HEK293 (cell line): ENCODE measurements around the gene NKAPL.

Experiments used
- GFI1B ChIP-seq: fragments of 450-650 bp; formaldehyde crosslinking; IDR thresholded peaks from 2 replicates; pipeline ENCODE4 v1.5.1; 2016; ENCODE audit warnings: missing biosample characterization, missing genetic modification characterization
- HOXC10 ChIP-seq: sonication (generic); formaldehyde crosslinking; IDR thresholded peaks from 2 replicates; pipeline ENCODE4 v1.8.1; 2023; ENCODE audit warnings: mild to moderate bottlenecking, missing genetic modification reagents
- KLF10 ChIP-seq: fragments of 450-650 bp; IDR thresholded peaks from 2 replicates; pipeline ENCODE4 v1.5.1; 2018; ENCODE audit warnings: missing biosample characterization, mild to moderate bottlenecking, missing genetic modification characterization
- SP3 ChIP-seq: fragments of 450-650 bp; formaldehyde crosslinking; IDR thresholded peaks from 2 replicates; pipeline ENCODE4 v1.5.1; 2016; ENCODE audit warnings: missing biosample characterization, missing genetic modification characterization
- TSHZ1 ChIP-seq: fragments of 450-650 bp; formaldehyde crosslinking; IDR thresholded peaks from 2 replicates; pipeline ENCODE4 v1.5.1; 2016; ENCODE audit warnings: missing biosample characterization, missing genetic modification characterization, borderline replicate concordance
- ZBTB1 ChIP-seq: fragments of 450-650 bp; formaldehyde crosslinking; IDR thresholded peaks from 2 replicates; pipeline ENCODE4 v1.5.1; 2016; ENCODE audit warnings: missing biosample characterization, missing genetic modification characterization
- ZBTB17 ChIP-seq: fragments of 450-650 bp; formaldehyde crosslinking; IDR thresholded peaks from 2 replicates; pipeline ENCODE4 v1.5.1; 2016; ENCODE audit warnings: missing biosample characterization, missing genetic modification characterization
- ZBTB20 ChIP-seq: fragments of 450-650 bp; formaldehyde crosslinking; IDR thresholded peaks from 2 replicates; pipeline ENCODE4 v1.5.1; 2016; ENCODE audit warnings: missing biosample characterization, missing genetic modification characterization
- ZBTB44 ChIP-seq: fragments of 450-650 bp; IDR thresholded peaks from 2 replicates; pipeline ENCODE4 v1.5.1; 2018; ENCODE audit warnings: missing biosample characterization, mild to moderate bottlenecking, missing genetic modification characterization
- ZBTB6 ChIP-seq: fragments of 450-650 bp; formaldehyde crosslinking; IDR thresholded peaks from 2 replicates; pipeline ENCODE4 v1.5.1; 2017; ENCODE audit warnings: missing biosample characterization, missing genetic modification characterization
- ZBTB8A ChIP-seq: fragments of 450-650 bp; formaldehyde crosslinking; IDR thresholded peaks from 2 replicates; pipeline ENCODE4 v1.5.1; 2016; ENCODE audit warnings: missing biosample characterization, missing genetic modification characterization
- ZNF223 ChIP-seq: fragments of 450-650 bp; formaldehyde crosslinking; IDR thresholded peaks from 2 replicates; pipeline ENCODE4 v1.5.1; 2016; ENCODE audit warnings: missing biosample characterization, missing genetic modification characterization
- ZNF366 ChIP-seq: fragments of 450-650 bp; formaldehyde crosslinking; conservative IDR thresholded peaks from 2 replicates; pipeline ENCODE4 v1.5.1; 2016; ENCODE audit warnings: missing biosample characterization, missing genetic modification characterization
- ZNF398 ChIP-seq: fragments of 450-650 bp; formaldehyde crosslinking; IDR thresholded peaks from 2 replicates; pipeline ENCODE4 v1.5.1; 2017; ENCODE audit warnings: missing biosample characterization, missing genetic modification characterization
- ZNF423 ChIP-seq: fragments of 450-650 bp; formaldehyde crosslinking; IDR thresholded peaks from 2 replicates; pipeline ENCODE4 v1.5.1; 2016; ENCODE audit warnings: missing biosample characterization, missing genetic modification characterization
- ZNF501 ChIP-seq: fragments of 450-650 bp; formaldehyde crosslinking; IDR thresholded peaks from 2 replicates; pipeline ENCODE4 v1.5.1; 2016; ENCODE audit warnings: missing biosample characterization, missing genetic modification characterization
- ZNF513 ChIP-seq: fragments of 450-650 bp; IDR thresholded peaks from 2 replicates; pipeline ENCODE4 v1.5.1; 2018; ENCODE audit warnings: missing biosample characterization, missing genetic modification characterization
- ZNF561 ChIP-seq: fragments of 450-650 bp; IDR thresholded peaks from 2 replicates; pipeline ENCODE4 v1.5.1; 2018; ENCODE audit warnings: missing biosample characterization, missing genetic modification characterization, borderline replicate concordance
- ZNF585B ChIP-seq: fragments of 450-650 bp; formaldehyde crosslinking; IDR thresholded peaks from 2 replicates; pipeline ENCODE4 v1.5.1; 2016; ENCODE audit warnings: missing biosample characterization, missing genetic modification characterization
- ZNF600 ChIP-seq: fragments of 450-650 bp; formaldehyde crosslinking; IDR thresholded peaks from 2 replicates; pipeline ENCODE4 v1.5.1; 2016; ENCODE audit warnings: missing biosample characterization, missing genetic modification characterization
- ZNF623 ChIP-seq: fragments of 450-650 bp; formaldehyde crosslinking; IDR thresholded peaks from 2 replicates; pipeline ENCODE4 v1.5.1; 2016; ENCODE audit warnings: missing biosample characterization, missing genetic modification characterization
- ZNF626 ChIP-seq: fragments of 450-650 bp; sonication (Bioruptor Pico); formaldehyde crosslinking; IDR thresholded peaks from 2 replicates; pipeline ENCODE4 v1.5.1; 2018; ENCODE audit warnings: missing biosample characterization, missing genetic modification characterization, inconsistent platforms
- ZNF645 ChIP-seq: fragments of 450-650 bp; formaldehyde crosslinking; IDR thresholded peaks from 2 replicates; pipeline ENCODE4; 2016; ENCODE audit warnings: missing biosample characterization, missing genetic modification characterization
- ZNF747 ChIP-seq: fragments of 450-650 bp; formaldehyde crosslinking; IDR thresholded peaks from 2 replicates; pipeline ENCODE4 v1.5.1; 2016; ENCODE audit warnings: missing biosample characterization, missing genetic modification characterization
- ZNF791 ChIP-seq: fragments of 450-650 bp; formaldehyde crosslinking; IDR thresholded peaks from 2 replicates; pipeline ENCODE4 v1.5.1; 2016; ENCODE audit warnings: missing biosample characterization, missing genetic modification characterization
- ZSCAN5A ChIP-seq: fragments of 450-650 bp; formaldehyde crosslinking; IDR thresholded peaks from 2 replicates; pipeline ENCODE4 v1.5.1; 2016; ENCODE audit warnings: missing biosample characterization, missing genetic modification characterization

The NKAPL gene

GRCh38 chr6:28252009-28252975 lies 6.8 kb upstream of the NKAPL start, which contains the start of gene ZKSCAN4 (continued):
- TF ChIP-seq ZNF645 (no peak), ZNF791 (tag by site-specific recombination) (no peak), ZNF223 (no peak), KLF10 (0 out of 2 replicates have a peak, but pooled peaks have one; percentile 39), ZNF585B (tag by site-specific recombination) (no peak), ZBTB8A (peak; percentile 62), ZNF626 (tag by site-specific recombination) (no peak), ZBTB17 (tag by site-specific recombination) (peak; percentile 49; the same call in 1 of the 2 replicates), SP3 (tag by site-specific recombination) (0 out of 2 replicates have a peak, but pooled peaks have one; percentile 38), ZNF366 (tag by site-specific recombination) (no peak), ZNF623 (tag by site-specific recombination) (no peak), ZNF561 (peak; percentile 92), ZBTB44 (tag by site-specific recombination) (no peak), ZBTB1 (tag by site-specific recombination) (no peak), ZBTB6 (tag by site-specific recombination) (0 out of 2 replicates have a peak, but pooled peaks have one; percentile 22), ZSCAN5A (peak; percentile 71), ZNF501 (tag by site-specific recombination) (peak; percentile 82; the same call in 1 of the 2 replicates), ZBTB20 (tag by site-specific recombination) (peak; percentile 74), HOXC10 (no peak), ZNF423 (tag by site-specific recombination) (no peak), ZNF600 (no peak), GFI1B (tag by site-specific recombination) (no peak), TSHZ1 (tag by site-specific recombination) (no peak), ZNF513 (tag by site-specific recombination) (no peak), ZNF747 (tag by site-specific recombination) (no peak), ZNF398 (tag by site-specific recombination) (no peak)
